Testis (tissue), 2 donors: ENCODE data around the gene SCNN1G.
"Not testable (repeated sequence)": the region's sequence is repeated elsewhere in the genome, so short reads cannot be mapped to it uniquely, and the experiment has no call there.

Experiments used
- CTCF ChIP-seq, 3 experiments: fragments of 450-650 bp in 2 of 3; fragments of 200-600 bp in 1 of 3; sonication (generic) in 1 of 3; IDR thresholded peaks; one replicate each; pipeline ENCODE4 v1.5.1; 2016 to 2019; ENCODE audit warnings: antibody characterized with exemption in 3 of 3, mild to moderate bottlenecking in 2 of 3, moderate library complexity in 1 of 3
- POLR2A ChIP-seq: fragments of 450-650 bp; IDR thresholded peaks from one replicate; pipeline ENCODE4 v1.6.1; 2017; ENCODE audit warnings: antibody characterized with exemption, mild to moderate bottlenecking, moderate library complexity

- not testable (repeated sequence) for TF ChIP-seq CTCF (IDR thresholded peaks at IDR 0.05); POLR2A
Observed at GRCh38 chr16:23253650-23254049, 71.1 kb downstream of the SCNN1G start.
